Upper lobe of right lung (tissue), 1 donor: ENCODE data around the gene IGFALS. TPM values are rescaled to one million over a fixed set of nuclear protein-coding genes. Genes with fewer than 3 reads are reported as not detected.

ENCODE experiments used
- ATAC-seq: fragments of 200-7000 bp; cut with Tn5 transposase; one replicate; pipeline ENCODE4 v1.9.1; 2020; ENCODE audit warnings: mild to moderate bottlenecking, moderate library complexity
- DNase-seq: peaks from one replicate; pipeline ENCODE4 v3.0.0-alpha.2; 2020
- H3K27ac ChIP-seq: fragments of 200-600 bp; one replicate; pipeline ENCODE4 v1.8.0; 2022
- H3K27me3 ChIP-seq: fragments of 200-600 bp; one replicate; pipeline ENCODE4 v1.8.0; 2022; ENCODE audit warnings: mild to moderate bottlenecking
- H3K36me3 ChIP-seq: fragments of 200-600 bp; one replicate; pipeline ENCODE4 v1.8.0; 2022
- H3K4me1 ChIP-seq: fragments of 200-600 bp; one replicate; pipeline ENCODE4 v1.8.0; 2022
- H3K4me3 ChIP-seq: fragments of 200-600 bp; one replicate; pipeline ENCODE4 v1.8.0; 2022; ENCODE audit warnings: mild to moderate bottlenecking
- H3K9me3 ChIP-seq: fragments of 200-600 bp; one replicate; pipeline ENCODE4 v1.8.0; 2022
- CTCF ChIP-seq: fragments of 200-600 bp; IDR thresholded peaks from one replicate; pipeline ENCODE4 v1.8.0; 2022; ENCODE audit warnings: antibody characterized with exemption
- intact Hi-C: fragments of 100-400 bp; cut with DNase I; formaldehyde crosslinking; loops from one replicate; pipeline ENCODE4 v1.11.0; 2022
- total RNA-seq: library from RNA; stranded (reverse); fragmentation: NEBNext Ultra II Directional; extraction: Animal tissue kit (Norgen Biotek cat#: 25700); gene quantifications from one replicate; pipeline ENCODE4 v1.2.1, GENCODE V29; 2021
- donor health status: DM: no; HTN: yes; CAD: no; lungs with severe emphysema.

IGFALS gene
- total RNA-seq, 1 donor from 2014 or later = 2.5 TPM

GRCh38 chr16:1794221-1794871 is 841 bp upstream of the IGFALS start:
- DNase-seq = peak; percentile 82
- Histone ChIP-seq H3K27ac (peak overlapping the region; percentile 51), H3K36me3 (peaks cover 2% of the 10 kb centered on the region), H3K4me1 (no peaks in the 10 kb centered on the region), H3K27me3 (no peaks in the 10 kb centered on the region), H3K4me3 (peak overlapping the region; percentile 29), H3K9me3 (no peaks in the 10 kb centered on the region)
- TF ChIP-seq CTCF = no peak
- peak; percentile 79 for ATAC-seq
- intact Hi-C loops = no loop called here

- intact Hi-C loops = no loop called here
- Histone ChIP-seq H3K9me3 (no peaks in the 10 kb centered on the region), H3K27me3 (no peaks in the 10 kb centered on the region), H3K36me3 (peaks cover 15% of the 10 kb centered on the region), H3K27ac (no peak overlapping the region), H3K4me3 (peak overlapping the region; percentile 29), H3K4me1 (no peaks in the 10 kb centered on the region)
- ATAC-seq (no peak), DNase-seq (peak; percentile 66)
- no peak for TF ChIP-seq CTCF
These were observed 498 bp downstream of the IGFALS start for GRCh38 chr16:1792836-1793577.

- TF ChIP-seq CTCF = no peak
- no peaks in the 10 kb centered on the region for H3K9me3 ChIP-seq
- peaks cover 22% of the 10 kb centered on the region for H3K36me3 ChIP-seq
- no peaks in the 10 kb centered on the region for H3K27me3 ChIP-seq
- intact Hi-C loops = no loop called here
- ATAC-seq (no peak), DNase-seq (peak; percentile 63)
- no peaks in the 10 kb centered on the region for H3K4me1 ChIP-seq
- H3K4me3 ChIP-seq = no peak overlapping the region
- no peak overlapping the region for H3K27ac ChIP-seq
These were observed 1.3 kb downstream of the IGFALS start for GRCh38 chr16:1791943-1792812.

- intact Hi-C loops = no loop called here
- Histone ChIP-seq H3K27me3 (no peaks in the 10 kb centered on the region), H3K36me3 (peaks cover 29% of the 10 kb centered on the region), H3K9me3 (no peaks in the 10 kb centered on the region), H3K4me3 (no peak overlapping the region), H3K4me1 (no peaks in the 10 kb centered on the region), H3K27ac (no peak overlapping the region)
- ATAC-seq (no peak), DNase-seq (peak; percentile 60)
- TF ChIP-seq CTCF = no peak
These were observed 2.1 kb downstream of the IGFALS start for GRCh38 chr16:1791256-1791942.

- Histone ChIP-seq H3K4me3 (no peak overlapping the region), H3K36me3 (peaks cover 29% of the 10 kb centered on the region), H3K4me1 (no peaks in the 10 kb centered on the region), H3K9me3 (no peaks in the 10 kb centered on the region), H3K27me3 (no peaks in the 10 kb centered on the region), H3K27ac (no peak overlapping the region)
- no peak for ATAC-seq
- TF ChIP-seq CTCF = no peak
- intact Hi-C loops = no loop called here
- DNase-seq = peak; percentile 63
These were observed 2.8 kb downstream of the IGFALS start for GRCh38 chr16:1790611-1791255.
